SU-DHL-6 (cell line): ENCODE data around the gene PXN.
"Not testable (repeated sequence)": the region's sequence is repeated elsewhere in the genome, so short reads cannot be mapped to it uniquely, and the experiment has no call there.

Experiments
- EZH2phosphoT487 ChIP-seq: fragments of 200-600 bp; sonication (generic), shearing (Covaris generic); conservative IDR thresholded peaks from 2 replicates; pipeline ENCODE4 v1.6.1; 2018; ENCODE audit warnings: mild to moderate bottlenecking, antibody characterized with exemption, low read length, moderate library complexity, mixed read lengths
- TF ChIP-seq, protein P1 (sequence below): fragments of 200-600 bp; sonication (generic); IDR thresholded peaks from one replicate; pipeline ENCODE4 v1.5.1; 2017; ENCODE audit warnings: antibody characterized with exemption, mild to moderate bottlenecking, low read length, moderate library complexity; ENCODE audit not compliant: insufficient read depth, poor library complexity, severe bottlenecking

- TF ChIP-seq, protein P1, sequence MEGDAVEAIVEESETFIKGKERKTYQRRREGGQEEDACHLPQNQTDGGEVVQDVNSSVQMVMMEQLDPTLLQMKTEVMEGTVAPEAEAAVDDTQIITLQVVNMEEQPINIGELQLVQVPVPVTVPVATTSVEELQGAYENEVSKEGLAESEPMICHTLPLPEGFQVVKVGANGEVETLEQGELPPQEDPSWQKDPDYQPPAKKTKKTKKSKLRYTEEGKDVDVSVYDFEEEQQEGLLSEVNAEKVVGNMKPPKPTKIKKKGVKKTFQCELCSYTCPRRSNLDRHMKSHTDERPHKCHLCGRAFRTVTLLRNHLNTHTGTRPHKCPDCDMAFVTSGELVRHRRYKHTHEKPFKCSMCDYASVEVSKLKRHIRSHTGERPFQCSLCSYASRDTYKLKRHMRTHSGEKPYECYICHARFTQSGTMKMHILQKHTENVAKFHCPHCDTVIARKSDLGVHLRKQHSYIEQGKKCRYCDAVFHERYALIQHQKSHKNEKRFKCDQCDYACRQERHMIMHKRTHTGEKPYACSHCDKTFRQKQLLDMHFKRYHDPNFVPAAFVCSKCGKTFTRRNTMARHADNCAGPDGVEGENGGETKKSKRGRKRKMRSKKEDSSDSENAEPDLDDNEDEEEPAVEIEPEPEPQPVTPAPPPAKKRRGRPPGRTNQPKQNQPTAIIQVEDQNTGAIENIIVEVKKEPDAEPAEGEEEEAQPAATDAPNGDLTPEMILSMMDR, result not testable (repeated sequence)
- TF ChIP-seq EZH2phosphoT487, result not testable (repeated sequence)
These were observed 28.7 kb downstream of the PXN start for GRCh38 chr12:120236809-120237208.
